Stimulated activated CD4-positive, alpha-beta T cell treated with anti-CD3 and anti-CD28 coated beads, Interleukin-1b, Interleukin-23, amount 100 ng/mL, for 4 hours (primary cell): ENCODE data around the gene HCRT.

ENCODE experiments used
- DNase-seq, 2 donors: peaks; one replicate each; pipeline ENCODE4 v3.0.0-alpha.2; 2020; ENCODE audit warnings: low read depth in 2 of 2

HCRT gene

GRCh38 chr17:42138749-42139492, 46.3 kb downstream of the HCRT start:
- no peak for DNase-seq

DNA sequence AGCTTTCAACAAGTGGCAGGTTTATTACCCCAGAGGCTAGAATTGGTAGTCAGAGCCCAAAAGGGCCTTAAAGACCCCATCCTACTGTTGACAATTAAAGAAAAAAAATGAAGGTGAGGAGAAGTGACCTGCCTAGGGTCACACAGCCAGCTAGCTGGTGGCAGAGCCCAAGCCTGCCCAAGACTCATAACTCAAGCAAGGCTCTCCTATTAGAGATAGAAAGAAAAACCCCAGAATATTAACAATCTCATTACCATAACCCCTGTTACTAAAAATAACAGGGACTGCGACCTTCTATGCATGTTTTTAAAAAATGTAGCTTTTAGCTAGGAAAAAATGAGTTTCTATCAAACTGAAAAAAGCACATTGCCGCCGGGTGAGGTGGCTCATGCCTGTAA, 48.6 kb downstream of the HCRT start:
- no peak for DNase-seq

DNA sequence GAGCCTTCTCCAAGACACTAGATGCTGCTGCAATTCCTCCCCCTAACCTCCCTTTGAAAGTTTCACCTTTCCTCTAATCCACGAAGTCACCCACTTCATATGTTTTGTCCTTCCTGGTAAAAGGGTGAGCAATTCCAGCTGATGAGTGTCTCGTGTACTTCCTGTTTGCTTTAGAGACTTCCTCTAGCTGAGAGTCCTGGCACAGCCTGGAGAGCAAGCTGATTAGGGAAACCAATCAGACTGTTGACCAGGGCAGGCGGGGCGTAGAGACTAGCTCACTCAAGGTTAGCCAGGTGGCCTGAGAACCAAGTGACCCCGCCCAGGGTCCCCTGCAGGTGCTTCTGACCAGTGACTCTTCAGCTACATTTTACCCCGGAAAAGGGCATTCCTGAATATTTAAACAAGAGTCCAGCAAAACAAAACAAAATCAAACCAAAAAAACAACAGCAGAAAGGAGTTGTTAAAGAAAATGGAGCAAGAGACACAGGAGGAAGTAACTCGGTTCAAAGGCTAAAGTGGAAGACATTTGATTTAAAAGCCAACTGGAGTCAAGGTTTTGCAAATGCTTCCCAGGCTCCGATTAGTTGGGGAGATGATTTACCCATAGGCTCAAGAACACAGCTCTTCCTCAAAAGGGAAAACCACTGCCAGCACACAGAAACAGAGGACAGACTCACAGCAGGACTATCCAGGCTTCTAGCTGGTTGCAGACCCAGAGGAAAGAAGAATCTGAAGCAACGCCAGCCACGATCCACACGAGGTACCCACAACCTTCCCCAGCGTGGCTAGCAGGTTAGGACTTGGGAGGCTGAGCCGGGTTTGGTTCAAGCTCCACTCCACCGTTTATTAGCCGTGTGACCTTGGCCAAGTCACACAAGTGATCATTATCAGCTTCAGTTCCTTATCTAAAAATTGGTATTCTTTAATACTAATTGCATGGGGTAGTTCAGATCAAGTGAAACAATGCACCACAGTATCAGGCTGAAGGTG, 49.3 kb downstream of the HCRT start:
- DNase-seq: no peak

DNA sequence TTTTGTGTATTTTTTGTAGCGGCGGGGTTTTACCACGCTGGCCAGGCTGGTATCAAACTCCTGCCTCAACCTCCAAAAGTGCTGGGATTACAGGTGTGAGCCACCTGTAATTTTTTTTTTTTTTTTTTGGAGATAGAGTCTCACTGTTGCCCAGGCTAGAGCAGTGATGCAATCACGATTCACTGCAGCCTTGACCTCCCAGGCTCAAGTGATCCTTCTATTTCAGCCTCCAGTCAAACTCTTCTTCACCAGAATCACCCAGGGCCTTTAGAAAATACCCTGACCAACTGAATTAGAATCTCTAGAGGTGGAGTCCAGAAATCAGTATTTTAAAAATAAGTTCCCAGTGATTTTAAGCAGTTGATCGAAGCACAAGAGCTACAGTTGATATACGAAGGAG, 50.1 kb downstream of the HCRT start:
- DNase-seq: no peak
